NCI-H510A (cell line): Measurements from ENCODE around the gene ZNF423.

ENCODE experiments used
- DNase-seq: peaks from one replicate; lab custom pipeline; 2025; lab: John Stamatoyannopoulos, UW

The ZNF423 gene

GRCh38 chr16:49622421-49623402, 233.2 kb downstream of the ZNF423 start:
- no peak for DNase-seq

DNA sequence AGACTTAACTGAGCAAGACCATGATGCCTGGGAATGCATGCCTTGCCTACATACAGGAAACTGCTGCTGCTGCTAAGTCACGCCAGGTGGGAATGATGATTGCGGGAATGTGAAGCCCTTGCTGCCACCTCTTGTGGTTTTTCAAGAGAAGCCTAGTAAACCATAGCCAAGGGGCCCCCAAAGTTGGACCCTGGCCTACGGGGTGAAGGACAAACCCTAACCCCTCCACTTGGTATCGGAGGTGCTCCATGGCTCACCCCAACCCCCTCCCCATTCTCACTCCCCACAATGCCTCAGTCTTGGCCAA, 233.9 kb downstream of the ZNF423 start:
- no peak for DNase-seq

GRCh38 chr16:49621241-49622083, 234.4 kb downstream of the ZNF423 start:
- no peak for DNase-seq

GRCh38 chr16:49620869-49621240, 235.1 kb downstream of the ZNF423 start:
- no peak for DNase-seq

DNA sequence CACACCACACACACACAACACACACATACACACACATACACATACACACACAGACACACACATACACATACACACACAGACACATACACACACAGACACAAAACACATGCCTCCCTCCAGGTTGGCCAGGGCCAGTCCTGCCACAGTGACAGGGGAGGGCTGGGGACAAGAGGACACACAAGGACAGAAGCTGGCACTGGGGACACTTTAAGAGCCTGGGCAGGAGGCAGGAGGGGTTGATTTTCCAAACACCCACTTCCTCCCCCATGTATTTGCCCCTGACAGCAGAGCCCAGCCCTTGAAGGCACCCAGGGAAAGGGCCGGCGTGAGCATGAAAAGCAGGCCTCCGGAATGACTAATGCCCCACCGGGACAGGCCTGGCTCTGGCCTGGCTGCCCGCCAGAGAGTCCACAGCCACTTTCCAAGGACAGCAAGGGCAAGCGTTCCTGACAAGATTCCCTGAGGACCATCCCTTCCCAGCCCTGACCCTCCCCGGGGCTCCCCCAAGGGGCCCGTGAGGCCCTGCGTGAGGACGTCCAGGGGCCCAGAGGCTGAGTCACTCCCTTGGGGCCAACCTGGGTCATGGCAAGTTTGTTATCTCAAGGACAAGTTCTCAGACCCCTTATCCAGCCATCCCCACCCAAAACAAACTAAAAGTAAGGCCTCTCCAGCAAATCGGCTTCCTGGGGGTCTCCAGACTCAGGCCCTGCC, 235.6 kb downstream of the ZNF423 start:
- no peak for DNase-seq

- DNase-seq, result no peak
These were observed 236.1 kb downstream of the ZNF423 start for GRCh38 chr16:49619811-49620157.

DNA sequence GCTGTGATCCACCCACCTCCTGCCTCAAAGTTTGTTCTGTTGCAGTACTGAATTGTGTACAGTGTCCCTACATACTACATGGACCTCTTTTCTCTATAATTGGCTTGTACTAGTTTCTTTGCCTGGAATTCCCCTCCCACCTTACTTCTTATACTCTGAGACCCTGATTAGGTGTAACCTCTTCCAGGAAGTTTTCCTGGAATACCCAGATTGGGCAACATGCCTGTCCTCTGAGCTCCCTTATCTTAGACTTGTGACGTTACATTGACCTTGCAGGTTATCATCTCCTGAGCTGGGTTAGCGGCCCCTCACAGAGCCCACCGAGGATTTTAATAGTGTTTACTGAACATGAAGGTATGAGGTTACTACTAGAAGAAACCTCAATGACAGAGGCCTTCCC, 237.0 kb downstream of the ZNF423 start:
- DNase-seq, result no peak

GRCh38 chr16:49617710-49618330, 238.1 kb downstream of the ZNF423 start:
- no peak for DNase-seq

DNA sequence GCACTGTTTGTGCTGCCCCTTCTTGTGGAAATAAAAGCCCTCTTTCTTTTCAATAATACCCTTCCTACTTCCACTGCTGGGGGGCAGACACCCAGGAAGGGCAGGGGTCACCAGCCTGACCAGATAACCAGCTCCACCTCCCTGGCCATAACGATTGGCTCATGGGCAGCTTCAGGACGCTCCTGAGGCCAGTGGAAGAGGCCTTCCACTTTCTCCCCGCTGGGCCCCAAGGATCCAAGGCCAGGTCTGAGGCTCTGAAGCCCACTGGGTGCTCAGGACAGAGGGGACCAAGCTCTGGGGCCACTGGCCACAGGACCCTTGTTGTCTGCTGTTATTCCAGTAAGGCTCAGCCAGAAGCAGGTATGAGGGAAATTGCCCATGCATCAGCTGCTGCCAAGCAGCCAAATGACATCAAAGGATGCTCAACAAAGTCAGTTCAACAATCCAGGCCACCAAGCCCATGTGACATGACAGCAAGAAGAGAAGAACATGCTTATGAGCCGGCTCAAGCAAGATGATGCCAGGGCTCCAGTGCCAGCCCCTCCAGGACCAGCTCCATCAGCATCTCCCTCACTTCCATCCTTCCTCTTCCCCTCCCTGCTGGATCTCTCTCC, 238.8 kb downstream of the ZNF423 start:
- DNase-seq, result no peak

- DNase-seq, result no peak
These were observed 240.3 kb downstream of the ZNF423 start for GRCh38 chr16:49615576-49615975.

GRCh38 chr16:49610983-49611382, 244.9 kb downstream of the ZNF423 start:
- DNase-seq, result no peak

DNA sequence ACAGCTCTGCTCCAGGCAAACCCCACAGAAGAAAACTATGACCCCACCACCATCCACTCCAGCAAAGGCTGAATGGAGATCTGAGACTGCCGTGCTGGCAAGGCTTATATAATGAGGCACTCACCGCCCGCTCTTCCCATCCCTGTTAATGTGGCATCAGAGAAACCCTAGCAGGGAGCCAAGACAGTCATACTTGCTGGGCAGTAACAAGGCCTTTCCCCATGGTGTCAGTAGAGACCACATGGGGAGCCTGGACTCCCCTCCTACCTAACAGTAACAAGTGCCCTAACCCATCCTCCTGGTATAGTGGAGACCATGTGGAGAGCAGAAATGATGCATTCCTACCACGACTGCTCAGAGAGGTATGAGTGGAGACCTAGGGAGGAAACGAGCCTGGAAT, 247.1 kb downstream of the ZNF423 start:
- DNase-seq, result no peak

DNA sequence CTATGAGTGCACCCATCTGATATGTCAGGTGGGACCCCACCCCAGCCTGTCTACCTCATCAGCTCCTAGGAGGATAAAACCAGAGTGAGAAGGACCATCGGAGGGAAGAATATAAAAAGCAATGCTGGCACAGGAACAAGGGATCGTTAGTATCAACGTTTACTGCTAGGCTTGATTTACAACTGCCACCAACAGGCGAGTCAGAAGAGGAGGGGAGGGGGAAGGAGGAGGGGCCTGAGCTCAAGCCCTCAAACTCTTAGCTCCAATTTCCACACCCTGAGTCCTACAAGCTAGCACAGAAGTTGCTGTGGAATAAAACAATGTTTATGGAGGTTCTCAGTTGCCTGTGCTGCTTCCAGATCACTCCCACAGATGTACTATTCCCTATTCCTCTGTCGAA, 247.8 kb downstream of the ZNF423 start:
- DNase-seq, result peak; percentile 9

DNA sequence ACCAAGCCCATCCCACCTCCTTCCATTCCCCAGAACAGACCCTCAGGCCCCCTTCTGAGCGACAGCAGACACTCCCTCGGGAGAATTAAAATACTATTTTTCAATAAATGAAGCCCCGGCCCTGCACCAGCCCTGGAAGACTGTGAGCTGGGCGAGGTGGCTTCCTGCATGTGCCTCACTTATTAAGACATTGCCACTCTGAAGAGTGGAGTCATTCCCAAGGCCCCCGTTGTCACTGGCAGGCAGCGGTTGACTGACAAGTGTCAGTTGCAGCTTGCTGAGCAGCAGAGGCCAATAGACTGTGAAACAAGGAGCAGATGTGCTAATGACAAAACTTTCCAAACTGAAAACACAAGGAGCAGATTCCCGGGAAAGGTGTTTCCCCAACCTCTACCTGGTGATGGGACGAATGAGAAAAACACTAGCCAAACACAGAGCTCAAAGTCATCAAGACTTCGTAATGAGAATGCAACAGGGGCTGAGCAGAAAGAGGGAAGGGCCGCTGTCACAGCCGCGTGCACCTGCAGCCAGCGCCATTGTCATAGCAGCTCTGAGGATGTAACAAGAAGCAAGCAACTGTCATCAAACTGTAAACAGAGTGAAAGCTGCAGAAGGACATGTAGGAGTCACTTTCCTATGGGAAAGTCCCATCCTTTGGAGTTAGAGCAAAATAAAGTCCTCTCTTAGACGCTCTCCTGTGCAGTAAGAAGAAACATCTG, 250.2 kb downstream of the ZNF423 start:
- no peak for DNase-seq

DNA sequence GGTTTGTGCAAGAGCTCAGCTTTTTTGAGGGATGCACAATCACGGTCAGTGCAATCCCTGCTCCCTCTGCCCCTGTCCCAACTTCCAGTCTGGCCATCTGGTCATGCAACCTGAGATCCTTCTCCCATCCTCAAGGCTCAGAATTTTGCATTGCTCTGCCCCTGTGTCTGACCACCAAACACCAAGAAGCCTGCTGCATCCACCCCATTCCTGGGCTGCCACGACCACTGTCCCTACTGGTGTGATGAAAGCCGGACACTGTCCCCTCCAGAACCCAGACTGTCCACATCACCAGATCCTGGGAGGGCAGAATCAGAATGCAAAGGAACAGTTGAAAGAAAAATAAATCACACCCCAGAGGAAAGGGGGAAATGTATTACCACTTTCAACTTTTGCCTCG, 251.3 kb downstream of the ZNF423 start:
- no peak for DNase-seq

DNA sequence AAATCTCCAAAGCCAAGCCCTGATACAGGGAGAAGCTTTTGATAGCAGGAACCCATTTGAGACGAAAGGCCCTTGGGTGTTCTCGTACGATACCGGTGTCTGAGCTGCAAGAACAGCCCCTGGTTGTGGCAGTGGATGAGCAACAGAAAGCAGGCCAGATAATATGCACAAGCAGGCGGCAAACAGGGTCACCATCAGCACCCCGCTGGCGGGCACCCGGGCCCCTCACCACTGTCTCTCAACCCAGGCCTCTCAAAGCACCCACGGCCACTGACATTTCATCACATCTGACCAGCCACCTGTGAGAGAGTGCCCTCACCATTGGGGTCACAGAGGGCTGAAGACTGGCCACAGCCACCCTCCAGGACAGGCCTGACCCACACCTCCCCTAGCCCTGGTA, 252.0 kb downstream of the ZNF423 start:
- no peak for DNase-seq

- no peak for DNase-seq
These were observed 253.0 kb downstream of the ZNF423 start for GRCh38 chr16:49602976-49603310.

GRCh38 chr16:49602201-49602975, 253.5 kb downstream of the ZNF423 start:
- no peak for DNase-seq

DNA sequence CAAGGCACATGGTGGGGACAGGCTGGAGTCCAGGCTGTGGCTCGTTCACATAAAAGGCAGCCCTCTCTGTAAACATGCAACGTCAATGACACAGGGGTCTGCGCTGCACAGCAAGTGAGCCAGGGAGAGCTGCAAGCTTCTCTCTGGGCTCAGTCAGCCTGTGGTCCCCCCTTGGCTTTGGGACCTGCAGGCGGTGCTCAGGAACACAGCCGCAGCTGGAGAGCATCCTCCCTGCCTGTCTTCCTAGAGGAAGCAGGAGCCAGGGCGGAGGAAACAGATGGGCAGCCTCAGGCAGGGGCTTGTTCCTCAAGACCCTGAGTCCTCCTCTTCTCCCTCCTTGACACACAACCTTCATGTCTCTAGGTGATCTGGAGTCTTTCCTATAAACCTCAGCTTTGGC, 254.3 kb downstream of the ZNF423 start:
- DNase-seq, result no peak

GRCh38 chr16:49600976-49601375, 254.9 kb downstream of the ZNF423 start:
- no peak for DNase-seq
